Measurements from ENCODE around the gene HSD3B1.

- TF ChIP-seq POLR2AphosphoS5 (IDR thresholded peaks at IDR 0.05; ENCODE audit: borderline replicate concordance, low read depth, low read length) (no peak), EZH2 (IDR thresholded peaks at IDR 0.05) (no peak), FOXP2 (optimal IDR thresholded peaks at IDR 0.05; ENCODE audit: control extremely low read depth, extremely low read length, insufficient read depth) (no peak)
These were observed 34.2 kb upstream of the HSD3B1 start for GRCh38 chr1:119472819-119473175.
